GM12892 (cell line): ENCODE results near the gene WNT5A.

Experiments
- DNase-seq: peaks from one replicate; pipeline ENCODE4 v3.0.0; 2011; ENCODE audit not compliant: insufficient read length
- FAIRE-seq: peaks from 2 replicates; lab custom pipeline; 2011; peaks lifted over from hg19 to GRCh38; lab: Jason Lieb, UNC
- POLR2A ChIP-seq: IDR thresholded peaks from 2 replicates; pipeline ENCODE4 v1.6.1; 2011; ENCODE audit warnings: low read depth, low read length, control low read depth
- POLR2AphosphoS5 ChIP-seq: IDR thresholded peaks from 2 replicates; pipeline ENCODE4 v1.6.1; 2011; ENCODE audit warnings: low read depth, low read length, control low read depth
- TAF1 ChIP-seq: IDR thresholded peaks from 2 replicates; pipeline ENCODE4 v1.6.1; 2011; ENCODE audit warnings: low read depth, mild to moderate bottlenecking, control low read depth, low read length, borderline replicate concordance

The WNT5A gene

DNA sequence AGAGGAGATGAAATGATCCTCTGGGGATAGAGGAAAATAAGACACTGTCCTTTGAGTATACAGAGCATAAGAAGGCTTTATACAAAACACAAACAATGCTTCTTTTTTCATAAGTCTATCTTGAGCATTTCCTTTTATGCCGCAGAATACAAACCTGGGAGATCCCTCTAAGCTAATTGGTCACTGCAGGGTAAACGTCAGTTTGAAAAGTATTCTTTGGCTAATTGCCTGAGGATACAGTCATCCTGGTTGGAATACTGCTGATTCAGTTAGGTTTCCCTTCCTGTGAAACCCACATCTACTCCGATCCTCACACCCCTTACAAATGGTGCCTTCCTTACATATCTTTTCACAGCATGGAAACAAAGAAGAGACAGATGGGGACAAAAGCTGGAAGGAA lies 10.6 kb downstream of the WNT5A start:
- DNase-seq (no peak), FAIRE-seq (no peak)
- TF ChIP-seq POLR2AphosphoS5: no peak
- TF ChIP-seq POLR2A: no peak
- no peak for TF ChIP-seq TAF1

- DNase-seq: no peak
- no peak for FAIRE-seq
- TF ChIP-seq POLR2A: no peak
- TF ChIP-seq POLR2AphosphoS5: no peak
- TF ChIP-seq TAF1: no peak
These were observed 12.9 kb downstream of the WNT5A start for GRCh38 chr3:55474213-55474632.

- no peak for TF ChIP-seq POLR2AphosphoS5
- no peak for TF ChIP-seq TAF1
- no peak for TF ChIP-seq POLR2A
- DNase-seq: no peak
- FAIRE-seq: no peak
These were observed 13.3 kb downstream of the WNT5A start for GRCh38 chr3:55473788-55474187.

- DNase-seq (no peak), FAIRE-seq (no peak)
- no peak for TF ChIP-seq POLR2A
- no peak for TF ChIP-seq POLR2AphosphoS5
- no peak for TF ChIP-seq TAF1
These were observed 15.4 kb downstream of the WNT5A start for GRCh38 chr3:55471522-55472280.

GRCh38 chr3:55471084-55471483 lies 16.0 kb downstream of the WNT5A start:
- FAIRE-seq: no peak
- DNase-seq: no peak
- TF ChIP-seq TAF1 (no peak), POLR2AphosphoS5 (no peak), POLR2A (no peak)

DNA sequence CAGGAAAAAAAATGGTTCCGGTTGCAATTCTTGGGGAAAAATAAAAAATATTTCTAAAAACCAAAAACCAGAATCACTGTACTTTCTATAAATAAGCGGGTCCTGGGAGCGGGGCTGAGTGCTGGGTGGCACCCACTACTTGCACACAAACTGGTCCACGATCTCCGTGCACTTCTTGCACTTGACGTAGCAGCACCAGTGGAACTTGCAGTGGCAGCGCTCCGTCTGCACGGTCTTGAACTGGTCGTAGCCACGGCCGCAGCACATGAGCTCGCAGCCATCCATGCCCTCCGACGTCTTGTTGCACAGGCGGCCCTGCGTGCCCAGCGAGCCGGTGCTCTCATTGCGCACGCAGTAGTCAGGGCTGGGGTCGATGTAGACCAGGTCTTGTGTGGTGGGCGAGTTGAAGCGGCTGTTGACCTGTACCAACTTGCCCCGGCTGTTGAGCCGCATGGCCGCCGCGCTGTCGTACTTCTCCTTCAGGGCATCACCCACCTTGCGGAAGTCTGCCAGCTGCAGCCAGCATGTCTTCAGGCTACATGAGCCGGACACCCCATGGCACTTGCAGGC lies 17.1 kb downstream of the WNT5A start:
- TF ChIP-seq TAF1 (no peak), POLR2AphosphoS5 (no peak), POLR2A (no peak)
- DNase-seq (no peak), FAIRE-seq (no peak)

DNA sequence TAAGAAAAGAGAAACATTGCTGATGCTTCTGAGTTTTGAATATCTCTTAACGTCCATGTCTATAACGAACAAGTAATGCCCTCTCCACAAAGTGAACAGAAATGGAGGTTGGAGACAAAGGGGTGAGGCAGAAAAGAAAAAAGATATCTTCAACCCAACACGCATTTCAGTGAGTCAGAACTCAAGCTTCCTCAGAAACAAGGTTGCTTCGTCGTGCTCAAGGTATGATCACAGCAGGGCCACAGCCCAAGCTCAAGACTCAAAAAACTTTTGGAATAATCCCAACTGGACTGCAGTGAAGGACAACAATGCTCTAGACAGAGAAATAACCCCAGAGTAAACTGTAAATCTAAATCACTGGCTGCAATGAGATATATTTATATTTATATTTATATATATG lies 18.9 kb downstream of the WNT5A start:
- no peak for DNase-seq
- TF ChIP-seq TAF1 (no peak), POLR2AphosphoS5 (no peak), POLR2A (no peak)
- FAIRE-seq: no peak

GRCh38 chr3:55467099-55467498 lies 20.0 kb downstream of the WNT5A start:
- no peak for DNase-seq
- no peak for FAIRE-seq
- TF ChIP-seq TAF1 (no peak), POLR2AphosphoS5 (no peak), POLR2A (no peak)

DNA sequence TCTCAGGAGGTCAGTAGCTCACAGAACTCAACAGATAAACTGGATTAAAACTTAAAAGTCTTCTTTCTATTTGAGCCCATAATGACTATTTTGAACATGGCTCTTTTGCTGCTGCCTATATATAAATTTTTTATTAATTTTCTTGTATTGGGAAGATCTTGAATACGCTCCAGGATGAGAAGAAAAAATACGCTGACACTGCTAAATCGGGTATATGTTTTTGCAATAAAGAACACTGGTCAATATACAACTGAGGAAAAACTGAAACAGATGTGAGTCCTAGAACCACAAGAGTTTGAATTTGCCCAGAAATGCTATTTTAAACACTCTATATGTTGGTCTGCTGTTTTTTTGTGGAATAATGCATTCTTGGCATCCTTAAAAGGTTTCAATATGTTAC lies 20.6 kb downstream of the WNT5A start:
- FAIRE-seq: no peak
- TF ChIP-seq POLR2AphosphoS5 (no peak), TAF1 (no peak), POLR2A (no peak)

DNA sequence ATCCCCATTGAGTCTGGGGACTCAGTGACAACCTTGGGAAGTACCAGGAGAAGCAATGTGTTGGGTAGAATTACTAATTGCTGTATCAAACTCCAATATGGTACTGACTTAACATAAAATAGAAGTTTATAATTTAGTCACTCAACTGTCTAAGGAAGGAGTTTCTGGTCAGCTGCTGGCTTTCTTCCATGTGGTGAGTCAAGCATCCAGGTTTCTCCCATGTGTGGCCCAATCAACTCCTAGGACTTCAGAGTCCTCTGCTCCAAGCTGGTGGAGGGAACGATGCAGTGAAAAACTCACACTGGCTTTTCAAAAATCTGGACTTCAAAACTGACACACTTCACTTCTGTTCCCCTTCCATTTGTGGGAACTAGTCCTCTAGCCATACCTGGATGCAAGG lies 25.2 kb downstream of the WNT5A start:
- no peak for FAIRE-seq
- no peak for DNase-seq
- no peak for TF ChIP-seq TAF1
- no peak for TF ChIP-seq POLR2AphosphoS5
- TF ChIP-seq POLR2A: no peak

More for the DNA sequence above, 20.6 kb downstream of the WNT5A start:
- no peak for DNase-seq

DNA sequence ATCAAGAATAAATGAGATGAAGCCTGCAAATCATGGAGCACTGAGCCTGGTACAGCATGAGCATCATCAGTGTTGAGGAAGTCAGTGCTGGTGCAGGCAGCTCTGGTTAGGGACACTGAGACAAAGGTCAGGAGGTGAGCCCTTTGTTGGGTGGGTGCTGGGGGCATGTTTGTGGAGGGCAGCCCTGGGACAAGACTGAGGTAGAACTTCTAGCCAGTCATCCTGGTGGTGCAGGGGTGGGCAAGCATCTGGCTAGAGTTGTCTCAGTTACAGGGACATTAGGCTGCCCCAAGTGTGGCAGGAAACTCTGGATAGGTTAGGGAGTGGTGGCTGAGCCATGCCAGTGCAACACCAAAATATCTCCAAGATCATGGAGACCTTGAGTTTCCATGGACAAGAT lies 27.3 kb downstream of the WNT5A start:
- DNase-seq (no peak), FAIRE-seq (no peak)
- no peak for TF ChIP-seq POLR2AphosphoS5

DNA sequence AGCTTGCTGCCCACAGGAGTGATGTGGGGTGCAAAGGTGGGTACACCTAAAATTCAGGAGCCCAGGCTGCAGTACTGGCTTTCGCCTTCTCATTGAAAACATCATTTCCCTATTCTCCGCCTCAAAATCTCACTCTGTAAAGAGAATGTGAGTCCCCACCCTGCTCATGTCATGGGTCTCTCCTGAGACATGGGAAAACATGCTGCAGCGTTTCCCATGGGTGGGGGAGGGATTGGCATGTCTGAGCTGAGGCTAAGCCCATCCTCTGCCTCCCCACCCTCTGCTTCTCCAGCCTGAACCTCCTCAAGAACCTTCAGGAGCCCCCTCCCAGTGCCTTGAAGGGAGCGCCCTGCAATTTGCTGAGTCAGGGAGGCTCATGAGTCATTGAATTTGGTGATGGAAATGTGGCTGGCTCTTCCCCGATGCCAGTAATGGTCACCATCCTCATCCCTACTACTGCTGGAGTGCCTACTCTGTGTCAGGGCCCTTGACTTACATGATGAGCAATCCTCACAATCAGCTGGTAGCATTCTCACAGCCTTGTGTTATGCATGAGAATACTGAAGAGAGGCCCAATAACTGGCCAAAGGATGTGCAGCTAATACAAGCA lies 28.8 kb downstream of the WNT5A start:
- TF ChIP-seq POLR2AphosphoS5 (no peak), TAF1 (no peak)
- no peak for FAIRE-seq
- DNase-seq: no peak
